GM21717 (cell line): ENCODE results near the gene CLASP1.
"Not testable (repeated sequence)": the region's sequence is repeated elsewhere in the genome, so short reads cannot be mapped to it uniquely, and the experiment has no call there.

ENCODE experiments used
- ATAC-seq: cut with Tn5 transposase; IDR thresholded peaks from one replicate; pipeline ENCODE4 v1.9.1; 2021; ENCODE audit warnings: mild to moderate bottlenecking, moderate library complexity; ENCODE audit not compliant: unreplicated experiment

The CLASP1 gene

DNA sequence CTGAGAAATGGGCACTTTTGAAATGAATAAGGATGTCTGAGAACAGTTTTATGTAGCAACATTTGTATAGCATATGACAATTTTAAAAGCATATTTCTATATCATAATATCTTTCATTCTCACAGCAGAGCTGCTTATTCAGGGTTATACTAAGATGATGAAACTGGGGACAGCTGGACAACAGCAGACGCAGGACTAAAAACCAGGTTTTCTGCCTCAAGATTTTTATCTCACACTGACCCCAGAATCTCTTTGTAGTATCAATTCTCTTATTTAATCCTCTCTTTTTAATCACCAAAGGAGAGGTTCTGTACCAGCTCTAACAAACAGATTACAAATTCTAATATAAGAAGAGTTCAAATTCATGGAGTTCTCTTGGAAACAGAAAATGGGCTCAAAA, 290.1 kb downstream of the CLASP1 start:
- ATAC-seq = no peak

DNA sequence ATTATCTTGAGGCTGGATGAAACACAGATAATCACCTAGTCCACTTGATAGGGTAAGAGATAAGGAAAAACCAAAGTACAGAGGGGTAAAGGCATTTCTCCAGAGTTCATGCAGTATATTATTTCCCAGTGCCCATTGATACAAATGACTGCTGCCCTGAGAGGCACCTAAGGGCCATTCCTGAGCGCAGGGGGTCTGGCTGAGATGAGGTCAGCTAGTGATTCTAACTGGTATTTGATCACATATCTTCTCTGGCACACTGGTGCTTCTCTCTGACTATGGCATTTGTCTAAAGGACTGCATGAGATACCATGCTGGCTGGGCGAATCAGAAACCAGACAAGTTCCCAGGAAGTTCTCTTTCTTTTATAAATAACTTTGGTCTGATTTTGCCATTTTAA, 291.0 kb downstream of the CLASP1 start:
- ATAC-seq = no peak

DNA sequence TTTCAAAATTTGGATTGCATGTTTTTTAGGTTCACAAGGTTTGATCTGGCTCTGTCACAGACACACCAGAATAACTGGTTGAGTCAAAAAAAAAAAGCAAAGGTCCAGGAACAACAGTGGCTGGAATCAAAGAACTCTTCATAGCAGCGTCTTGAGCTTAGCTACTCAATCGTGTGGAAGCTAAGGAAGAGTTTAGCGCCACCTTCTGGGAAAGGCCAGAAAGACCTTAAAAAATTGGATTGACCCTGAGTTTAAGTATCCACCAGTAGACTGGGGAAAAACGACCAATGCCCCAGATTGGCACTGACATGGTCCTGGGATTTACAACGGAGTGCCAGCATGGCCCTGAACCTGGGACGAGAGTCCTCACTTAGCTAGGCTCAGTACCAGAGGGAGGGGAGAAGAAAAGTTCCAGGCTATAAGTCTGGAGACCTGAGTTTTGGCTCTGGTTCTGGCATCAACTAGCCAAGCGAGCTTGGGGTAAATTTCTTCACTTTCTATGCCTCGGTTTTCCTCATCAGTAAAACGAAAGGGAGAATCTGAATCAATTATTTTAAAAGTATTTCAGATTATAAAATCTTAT, 293.1 kb downstream of the CLASP1 start:
- no peak for ATAC-seq

DNA sequence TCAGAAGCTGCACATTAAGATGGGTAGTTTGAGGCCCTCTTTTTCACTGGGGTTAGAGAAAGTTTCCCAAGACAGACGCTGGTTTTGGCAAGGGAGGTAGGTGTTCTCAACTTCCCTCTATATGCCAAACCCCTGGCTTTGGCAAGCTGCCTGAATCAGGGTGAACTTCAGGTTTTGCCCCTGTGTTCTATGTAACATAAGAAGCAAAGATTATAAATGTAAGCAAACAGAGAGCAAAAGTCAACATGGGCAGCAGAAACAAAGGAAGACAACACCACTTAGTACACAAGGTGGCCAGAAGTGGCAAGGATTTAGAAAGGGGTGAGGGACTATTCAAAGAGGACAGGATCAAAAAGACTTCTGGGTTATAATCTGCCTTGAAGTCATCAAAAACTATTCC, 293.8 kb downstream of the CLASP1 start:
- no peak for ATAC-seq

DNA sequence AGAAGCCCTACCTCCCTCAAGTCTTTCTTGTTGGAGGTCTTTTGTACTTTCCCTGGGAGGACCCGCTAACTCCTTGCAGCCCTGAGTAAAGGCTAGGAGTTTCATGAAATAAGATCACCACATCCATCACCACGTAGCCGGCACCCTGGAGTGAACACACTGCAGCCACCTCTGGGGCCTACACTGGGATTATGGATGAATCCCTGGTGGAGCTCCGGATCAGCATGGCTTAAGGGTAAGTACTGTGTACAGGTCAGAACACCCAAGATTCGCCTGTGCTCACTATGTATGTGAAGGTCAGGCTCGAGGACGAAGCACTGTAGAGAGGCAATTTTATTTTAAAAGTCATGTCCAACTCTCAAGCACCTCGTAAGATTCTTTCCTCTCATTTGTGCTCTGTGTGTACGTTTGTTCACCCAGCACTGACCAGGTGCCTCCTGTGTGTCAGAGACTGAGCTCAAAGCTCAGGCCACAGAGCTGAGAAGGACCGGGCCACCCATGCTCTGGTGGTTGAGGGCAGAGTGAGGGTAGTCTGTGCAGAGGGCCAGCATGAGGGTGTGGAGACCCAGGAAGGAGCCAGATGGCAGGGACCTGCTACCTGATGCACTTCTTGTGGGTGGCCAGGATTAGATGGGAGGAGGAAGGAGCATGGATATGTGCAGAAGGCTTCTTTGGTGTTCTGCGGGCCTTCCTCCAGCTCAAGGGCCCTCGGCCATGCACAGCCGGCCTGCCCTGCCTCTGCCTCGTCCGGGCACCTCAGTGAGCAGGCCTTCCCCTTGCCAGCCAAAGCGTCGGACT, 297.5 kb downstream of the CLASP1 start:
- ATAC-seq = no peak

DNA sequence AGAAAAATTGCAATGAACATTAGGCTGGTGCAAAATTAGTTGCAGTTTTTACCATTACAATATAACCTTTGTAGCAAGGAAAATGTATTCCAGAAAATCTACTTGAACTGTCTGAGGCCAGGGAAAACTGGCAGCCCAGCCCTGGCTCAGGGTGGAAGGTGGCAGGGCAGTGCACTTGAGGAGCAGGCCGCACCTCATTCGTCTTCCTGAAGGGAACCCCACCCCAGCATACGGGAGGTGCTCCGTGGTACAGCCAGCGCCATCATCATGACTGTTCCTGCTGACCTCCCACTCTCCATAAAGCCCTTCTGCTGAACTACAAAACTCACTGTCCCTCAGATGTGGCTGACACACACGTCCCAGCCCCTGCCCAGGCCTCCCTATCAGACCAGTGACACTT, 298.4 kb downstream of the CLASP1 start:
- no peak for ATAC-seq

DNA sequence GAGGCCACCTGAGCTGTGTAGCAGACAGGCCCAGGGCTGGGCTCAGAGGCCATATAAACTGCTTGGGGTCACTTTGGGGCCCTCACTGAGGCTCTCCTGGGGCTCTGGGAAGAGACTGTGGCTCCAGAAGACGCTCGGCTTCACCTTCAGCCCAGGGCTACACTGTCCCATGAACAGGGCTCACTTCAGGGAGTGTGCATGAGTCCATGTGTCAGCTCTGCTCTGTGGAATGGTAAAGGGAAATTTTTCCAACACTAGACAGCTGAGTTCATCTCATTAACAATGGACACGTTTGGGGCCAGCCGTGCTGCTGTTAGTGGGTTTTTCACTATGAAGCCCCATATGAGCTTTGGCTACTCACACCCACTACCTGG, 298.9 kb downstream of the CLASP1 start:
- ATAC-seq = no peak

DNA sequence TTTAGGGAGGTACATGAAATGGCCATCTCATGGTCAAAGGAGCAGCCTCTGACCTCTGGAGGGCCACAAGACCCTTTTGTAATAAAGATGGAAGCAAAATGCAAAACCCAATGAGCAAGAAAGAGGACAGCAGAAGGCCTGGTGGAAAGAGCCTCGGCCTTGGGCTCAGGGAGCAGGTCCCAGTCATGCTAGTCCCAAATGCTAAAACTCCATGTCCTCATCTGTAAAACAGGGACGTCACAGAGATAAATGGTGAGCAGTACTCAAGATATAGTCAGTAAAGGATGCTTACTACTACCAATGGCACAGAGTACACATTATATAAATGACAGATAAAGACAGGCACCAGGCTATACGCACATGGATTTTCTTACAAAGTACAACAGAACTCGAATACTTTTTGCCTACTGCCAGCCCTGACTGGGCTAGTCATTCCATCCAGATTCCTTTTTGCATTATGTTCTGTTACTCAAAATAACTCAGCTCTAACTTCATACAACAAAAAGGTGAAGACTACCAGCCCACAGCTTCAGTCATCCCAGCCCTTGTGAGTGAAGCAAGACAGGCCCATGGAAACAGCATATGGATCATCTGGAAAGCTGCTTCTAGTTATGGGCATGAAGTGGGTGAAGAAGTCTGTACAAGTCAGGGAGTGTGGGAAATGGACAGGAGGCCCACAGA, 299.4 kb downstream of the CLASP1 start:
- ATAC-seq = no peak

DNA sequence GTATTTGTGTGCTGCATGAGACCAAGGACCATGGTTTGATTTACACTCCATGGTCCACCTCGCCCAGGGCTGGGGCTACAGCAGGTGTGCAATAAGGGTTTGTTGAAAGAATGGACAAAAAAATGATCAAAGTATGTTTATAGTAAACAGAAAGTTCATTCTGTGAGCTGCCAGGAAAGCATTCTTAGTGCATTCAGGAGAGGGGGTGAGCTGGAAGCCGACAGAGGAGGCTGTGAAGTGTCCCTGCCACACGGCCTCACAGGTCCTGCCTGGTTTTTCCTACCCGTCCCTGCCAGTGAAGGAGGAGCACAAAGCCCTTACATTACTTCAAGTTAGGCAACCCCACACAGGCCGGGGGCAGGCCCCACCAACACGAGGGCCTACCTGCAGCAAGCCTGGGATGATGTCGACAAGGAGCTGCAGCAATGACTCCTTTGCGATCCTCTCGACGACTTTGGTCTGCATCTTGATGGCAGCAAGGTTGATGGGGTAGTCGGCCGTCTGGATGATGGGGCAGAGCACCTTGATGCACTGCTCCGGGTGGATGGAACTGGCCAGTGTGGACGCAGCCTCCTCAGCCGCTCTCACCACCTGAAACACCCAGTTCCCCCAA, 301.0 kb downstream of the CLASP1 start:
- ATAC-seq = no peak

DNA sequence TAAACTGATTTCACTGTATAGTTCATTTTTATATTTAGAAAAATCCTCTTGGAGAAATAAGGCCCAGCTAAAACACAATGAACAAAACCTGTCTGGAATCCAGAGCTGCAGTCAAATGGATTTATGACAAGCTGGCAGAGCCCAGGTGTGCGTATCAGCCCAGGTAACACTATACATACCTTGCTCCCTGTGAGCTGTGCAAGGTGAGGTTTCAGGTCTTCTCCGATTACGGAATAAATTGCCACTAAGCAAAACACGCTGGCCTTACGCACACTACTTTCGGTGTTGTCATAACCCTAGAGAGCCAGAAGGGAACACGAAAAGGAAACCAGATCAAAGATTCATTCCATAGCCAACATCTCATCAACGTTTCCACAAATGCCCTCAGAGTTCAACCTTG, 302.4 kb downstream of the CLASP1 start:
- no peak for ATAC-seq

DNA sequence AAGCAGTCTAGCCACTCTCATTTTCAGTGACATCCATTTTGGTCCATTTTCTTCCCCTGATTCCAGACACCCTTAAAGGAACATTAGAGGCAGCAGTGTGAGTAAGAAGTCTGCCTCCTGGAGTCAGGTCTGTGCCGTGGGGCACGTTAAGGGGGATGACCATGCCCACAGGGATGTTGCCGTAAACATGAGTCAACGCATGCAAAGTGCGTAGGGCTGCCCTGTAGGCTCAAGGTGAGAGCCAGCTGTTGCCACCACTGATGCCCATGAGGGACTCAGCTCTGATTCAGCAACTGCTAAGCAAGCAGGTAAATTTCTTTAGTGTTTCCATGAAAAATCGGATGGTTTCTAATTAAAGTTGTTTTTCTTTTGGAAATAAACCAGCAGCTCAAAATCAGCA, 302.9 kb downstream of the CLASP1 start:
- ATAC-seq = no peak

DNA sequence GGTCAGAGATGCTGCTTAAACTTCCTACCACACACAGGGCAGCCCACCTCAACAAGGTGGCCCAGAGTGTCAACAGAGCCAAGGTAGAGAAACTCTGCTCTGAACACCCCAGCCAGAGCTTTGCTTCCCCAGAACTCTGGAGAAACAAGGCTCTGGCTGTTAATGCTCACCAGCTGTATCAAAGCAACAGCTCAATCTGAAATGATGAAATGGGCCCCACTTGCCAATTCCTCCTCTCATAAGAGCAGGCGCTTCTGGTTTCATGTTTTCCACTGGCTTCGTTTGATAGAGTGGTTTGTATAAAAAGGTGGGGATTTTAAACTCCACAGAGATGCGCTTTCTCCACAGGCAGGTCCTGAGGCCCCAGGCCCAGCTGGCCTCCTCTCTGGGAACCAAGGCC, 303.4 kb downstream of the CLASP1 start:
- ATAC-seq = no peak

DNA sequence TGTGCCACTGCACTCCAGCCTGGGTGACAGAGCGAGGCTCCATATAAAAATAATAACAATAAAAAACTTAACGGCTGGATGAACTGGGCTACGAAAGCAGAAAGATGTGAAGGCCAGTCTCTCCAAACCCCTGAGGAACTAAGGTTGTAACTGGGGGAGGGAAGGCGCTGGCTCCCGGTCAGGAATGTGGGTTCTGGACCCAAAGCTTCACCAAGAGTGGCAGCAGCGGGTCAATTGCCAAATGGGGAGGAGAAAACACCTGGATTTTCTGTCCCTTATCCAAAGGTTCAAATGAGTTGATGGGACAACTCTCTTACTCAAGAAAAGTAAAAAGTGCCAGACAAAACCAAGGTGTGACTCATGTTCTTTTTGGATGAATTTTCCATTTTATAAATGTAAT, 304.2 kb downstream of the CLASP1 start:
- ATAC-seq = no peak

DNA sequence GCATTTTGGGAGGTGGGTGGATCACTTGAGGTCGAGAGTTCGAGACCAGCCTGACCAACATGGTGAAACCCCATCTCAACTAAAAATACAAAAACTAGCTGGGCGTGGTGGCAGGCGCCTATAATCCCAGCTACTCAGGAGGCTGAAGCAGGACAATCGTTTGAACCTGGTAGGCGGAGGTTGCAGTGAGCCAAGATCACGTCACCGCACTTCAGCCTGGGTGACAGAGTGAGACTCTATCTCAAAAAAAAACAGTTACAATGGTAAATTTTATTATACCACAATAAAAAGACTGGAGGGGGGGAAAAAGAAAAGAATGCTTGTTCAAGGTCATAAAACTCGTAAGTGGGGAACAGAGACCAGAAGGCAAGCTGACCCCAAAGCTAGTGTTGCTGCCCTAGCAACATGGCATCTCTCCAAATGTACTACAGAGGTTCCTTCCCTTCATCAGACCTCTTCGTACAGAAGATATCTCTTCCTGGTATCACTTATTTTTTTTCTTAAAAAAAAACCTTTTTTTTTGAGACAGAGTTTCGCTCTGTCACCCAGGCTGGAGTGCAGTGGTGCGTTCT, 305.3 kb downstream of the CLASP1 start:
- ATAC-seq = not testable (repeated sequence)

DNA sequence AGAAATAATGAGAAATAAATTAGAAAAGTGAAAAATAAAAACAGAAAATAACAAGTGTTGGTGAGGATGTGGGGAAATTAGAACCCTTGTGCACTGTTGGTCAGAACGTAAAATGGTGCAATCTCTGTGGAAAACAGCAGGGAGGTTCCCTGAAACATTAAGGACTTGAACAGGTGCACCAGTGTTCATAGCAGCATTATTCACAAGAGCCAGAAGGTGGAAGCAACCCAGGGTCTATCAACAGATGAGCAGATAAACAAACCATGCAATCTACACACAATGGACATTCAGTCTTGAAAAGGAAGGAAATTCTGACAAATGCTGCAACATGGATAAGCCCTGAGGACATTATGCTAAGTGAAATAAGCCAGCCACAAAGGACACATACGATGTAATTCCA, 306.1 kb downstream of the CLASP1 start:
- ATAC-seq = no peak

DNA sequence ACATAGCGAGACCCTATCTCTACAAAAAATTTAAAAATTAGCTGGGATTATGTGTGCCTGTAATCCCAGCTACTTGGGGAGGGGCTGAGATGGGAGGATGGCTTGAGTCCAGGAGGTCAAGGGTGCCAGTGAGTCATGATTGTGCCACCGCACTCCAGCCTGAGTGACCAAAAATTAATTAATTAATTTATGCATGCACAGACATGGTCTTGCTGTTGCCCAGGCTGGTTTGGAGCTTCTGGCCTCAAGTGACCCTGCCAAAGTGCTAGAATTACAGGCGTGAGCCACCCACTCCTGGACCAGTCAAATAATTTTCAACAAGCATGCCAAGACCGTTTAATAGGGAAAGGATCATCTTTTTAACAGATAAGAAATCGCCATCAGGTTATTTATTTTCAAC, 306.5 kb downstream of the CLASP1 start:
- no peak for ATAC-seq

DNA sequence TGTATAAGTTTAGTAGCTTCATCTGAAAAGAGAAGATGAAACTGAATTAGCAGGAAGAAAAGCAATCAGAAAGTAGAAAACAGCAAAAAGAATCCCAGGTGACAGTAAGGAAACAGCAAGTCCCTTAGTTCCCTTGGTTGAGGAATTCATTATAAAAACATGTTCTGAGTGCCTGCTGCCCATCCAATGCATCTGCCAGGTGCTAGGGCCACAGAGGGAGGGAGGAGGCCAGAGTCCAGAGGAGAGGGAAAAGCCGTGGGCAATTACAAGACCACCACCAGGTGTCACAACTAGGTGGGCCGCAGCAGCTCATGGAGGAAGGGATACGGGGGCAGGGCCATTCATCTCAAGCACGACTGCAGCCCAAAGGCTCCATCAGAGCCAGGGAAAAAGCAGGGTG, 308.3 kb downstream of the CLASP1 start:
- no peak for ATAC-seq

DNA sequence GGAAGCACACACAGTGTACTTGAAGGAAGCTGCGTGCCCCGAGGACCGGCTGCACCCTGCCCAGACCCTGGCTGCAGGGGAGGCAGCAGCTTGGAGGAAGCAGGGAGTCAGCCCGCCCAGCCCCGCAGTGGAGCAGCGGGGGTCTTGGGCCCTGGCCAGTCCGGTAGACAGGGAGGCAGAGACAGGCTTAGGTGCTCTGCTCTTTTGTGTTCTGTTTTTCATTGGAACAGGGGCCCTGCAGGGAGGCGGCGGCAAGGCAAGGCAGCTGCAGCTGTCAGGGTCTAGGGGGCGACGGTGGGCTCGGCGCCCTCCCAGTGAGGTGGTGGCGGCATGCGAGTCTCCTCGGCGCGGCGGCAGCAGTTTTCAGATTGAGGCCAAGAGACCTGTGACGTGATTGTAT, 311.0 kb downstream of the CLASP1 start:
- ATAC-seq = no peak

DNA sequence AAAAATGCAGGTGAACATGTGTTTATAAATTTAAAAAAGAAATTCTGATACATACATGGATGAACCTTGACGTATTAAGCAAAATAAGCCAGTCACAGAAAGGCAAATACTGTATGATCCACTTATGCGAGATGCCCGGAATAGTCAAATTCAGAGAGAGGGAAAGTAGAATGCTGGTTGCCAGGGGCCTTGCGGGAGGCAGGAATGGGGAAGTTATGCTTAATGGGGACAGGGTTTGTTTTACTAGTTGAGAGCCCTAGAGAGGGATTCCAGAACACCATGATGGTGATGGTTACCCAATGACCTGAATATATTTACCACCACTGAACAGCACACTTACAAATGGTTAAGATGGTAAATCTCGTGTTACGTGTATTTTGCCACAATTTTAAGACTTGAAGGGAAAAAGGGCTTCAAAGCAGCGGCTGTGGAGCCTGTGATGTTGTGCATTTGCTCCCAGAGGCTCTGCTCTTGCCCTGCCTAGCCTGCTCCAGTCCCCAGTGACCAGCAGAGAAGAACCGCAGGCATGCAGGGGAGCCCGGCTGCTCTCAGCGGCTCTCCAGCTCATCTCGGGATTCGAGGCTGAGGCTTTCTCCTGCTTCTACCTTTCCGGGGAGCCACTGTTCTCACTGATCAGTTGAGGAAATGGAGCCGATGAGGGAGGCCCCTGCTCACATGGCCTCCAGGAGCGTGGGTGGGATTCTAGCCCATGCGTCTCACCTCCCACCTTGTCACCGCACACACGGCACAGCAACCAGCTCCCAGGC, 312.6 kb downstream of the CLASP1 start:
- no peak for ATAC-seq

DNA sequence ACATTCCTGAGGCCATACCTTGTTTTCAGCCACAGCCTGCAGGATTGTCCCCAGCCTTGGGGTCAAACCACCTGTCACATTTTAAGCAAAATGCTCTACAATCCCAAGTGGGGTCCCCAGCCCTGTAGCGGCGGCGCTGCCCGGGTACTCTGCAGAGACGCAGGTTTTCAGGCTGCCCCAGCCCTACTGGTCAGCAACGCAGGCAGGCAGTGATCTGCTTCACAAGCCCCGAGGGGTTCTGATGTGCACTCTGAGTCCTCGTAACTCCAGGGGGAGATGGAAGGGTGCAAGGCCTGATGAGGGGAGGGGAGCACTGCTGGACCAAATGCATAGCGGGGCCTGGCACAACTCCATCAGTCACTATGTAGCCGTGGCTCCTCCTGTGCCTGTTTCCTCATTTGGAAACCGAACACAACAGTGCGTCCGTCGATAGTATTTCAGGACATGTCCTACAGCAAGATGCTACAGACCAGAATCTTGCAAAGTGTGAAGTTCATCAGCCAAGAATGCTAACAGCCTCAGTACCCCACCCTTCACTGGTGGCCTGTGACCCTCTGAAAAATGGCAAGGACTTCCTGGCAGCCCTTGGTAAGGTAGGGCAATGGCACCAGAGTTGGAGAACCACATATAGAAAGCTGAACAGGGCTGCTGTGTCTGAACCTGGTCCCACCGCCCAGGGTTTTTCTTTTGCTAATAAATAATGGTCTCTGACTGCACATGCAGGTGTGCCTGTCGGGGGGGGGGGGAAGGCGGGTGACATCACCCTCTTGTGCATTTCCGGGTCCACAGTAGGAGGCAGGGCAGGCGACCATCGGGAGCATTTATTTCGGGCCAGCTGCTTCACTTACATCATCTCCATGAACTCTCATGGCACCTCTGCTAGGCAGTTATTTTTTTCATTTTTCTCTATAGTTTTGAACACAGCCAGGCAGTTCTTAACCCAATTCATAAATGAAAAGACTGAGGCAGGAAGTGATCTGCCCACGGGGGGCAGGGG, 313.7 kb downstream of the CLASP1 start:
- ATAC-seq = no peak
